GM12873 (cell line): ENCODE measurements around the gene SPRED2.

Source experiments
- CTCF ChIP-seq: IDR thresholded peaks from 2 replicates; pipeline ENCODE4 v1.5.1; 2012; ENCODE audit warnings: low read depth, mild to moderate bottlenecking, moderate library complexity, low read length, control low read depth; ENCODE audit not compliant: insufficient read depth; ENCODE audit errors: missing control alignments

SPRED2 gene

DNA sequence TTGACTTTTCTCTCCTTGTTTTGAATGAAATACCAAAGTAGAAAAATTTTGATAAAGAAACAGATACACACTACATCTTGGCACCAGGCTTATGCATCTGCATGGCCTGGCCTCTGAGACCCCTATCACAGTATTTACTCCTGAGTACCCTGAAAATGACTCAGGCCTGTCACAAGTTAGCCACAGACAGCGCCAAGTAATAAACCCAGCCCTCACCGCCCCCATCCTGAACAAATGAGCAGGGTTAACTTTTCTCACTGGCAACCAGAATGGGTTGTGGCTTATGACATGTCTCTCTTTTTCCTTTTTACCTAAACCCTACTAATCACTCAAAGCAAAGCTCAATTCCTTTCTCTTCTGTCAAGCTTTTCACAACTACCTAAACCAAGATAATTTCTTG is 35.3 kb downstream of the SPRED2 start:
- no peak for TF ChIP-seq CTCF

GRCh38 chr2:65396348-65397026 is 35.9 kb downstream of the SPRED2 start:
- no peak for TF ChIP-seq CTCF

GRCh38 chr2:65395621-65396347 is 36.6 kb downstream of the SPRED2 start:
- no peak for TF ChIP-seq CTCF

GRCh38 chr2:65393743-65394422 is 38.5 kb downstream of the SPRED2 start:
- TF ChIP-seq CTCF = no peak

DNA sequence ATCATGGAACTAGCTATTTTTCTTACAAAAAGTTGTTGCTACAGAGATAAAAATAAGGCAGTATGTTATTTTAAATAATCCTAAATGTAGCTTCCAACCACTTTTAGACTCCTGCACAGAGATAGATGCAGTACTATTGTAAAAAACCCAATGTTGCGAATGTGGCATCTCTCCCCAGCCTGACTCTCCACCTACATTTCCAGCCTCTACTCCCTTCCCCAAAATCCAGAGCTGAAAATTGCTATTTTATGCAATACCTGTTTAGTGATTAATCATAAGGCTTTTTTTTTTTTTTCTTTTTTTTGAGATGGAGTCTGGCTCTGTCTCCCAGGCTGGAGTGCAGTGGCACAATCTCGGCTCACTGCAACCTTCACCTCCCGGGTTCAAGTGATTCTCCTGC is 39.4 kb downstream of the SPRED2 start:
- no peak for TF ChIP-seq CTCF

DNA sequence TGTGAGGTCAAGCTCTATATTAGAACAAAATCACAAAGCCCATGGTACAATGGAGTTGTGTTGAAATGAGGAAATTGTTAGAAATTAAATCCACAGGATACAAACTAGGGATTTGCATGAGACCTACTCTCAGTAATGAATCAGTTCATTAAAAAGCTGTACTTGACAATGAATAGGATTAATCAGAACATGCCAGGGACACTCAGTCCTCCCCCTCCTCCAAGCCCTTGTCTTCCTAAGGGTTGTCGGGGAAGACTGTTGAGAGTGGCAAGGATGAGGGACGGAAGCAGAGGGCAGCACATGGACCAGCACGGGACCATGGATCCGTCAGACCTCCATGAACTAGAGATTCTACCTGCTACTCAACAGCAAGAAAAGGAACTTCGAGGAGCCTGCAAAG is 39.8 kb downstream of the SPRED2 start:
- no peak for TF ChIP-seq CTCF

DNA sequence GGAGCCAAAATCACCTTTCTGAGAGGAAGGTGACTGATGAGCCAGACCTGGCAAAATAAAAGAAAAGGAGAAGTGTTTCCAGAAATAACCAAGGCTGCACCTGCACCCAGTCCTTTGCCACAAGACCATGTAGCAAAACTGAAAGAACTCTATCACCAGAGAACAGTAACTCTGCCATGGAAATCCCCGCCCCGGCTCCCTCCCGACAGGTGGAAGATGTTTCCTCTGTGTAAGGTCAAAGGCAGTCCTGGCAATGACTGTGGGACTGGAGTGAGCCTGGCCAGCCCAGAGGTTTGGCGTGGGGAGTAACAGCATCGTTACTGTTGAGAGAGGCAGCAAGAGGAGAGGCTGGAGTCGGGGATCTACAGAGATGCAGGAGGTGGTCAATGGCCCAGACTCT is 42.3 kb downstream of the SPRED2 start:
- TF ChIP-seq CTCF = no peak
